Calu3 (cell line): ENCODE measurements around the gene AAMP. TPM values are rescaled to one million over a fixed set of nuclear protein-coding genes. Genes with fewer than 3 reads are reported as not detected.

ENCODE experiments used
- BruUV-seq: library from RNA; stranded (reverse); fragments of 400-500 nt; replicated peaks from 2 replicates; lab custom pipeline; 2021; lab: Mats Ljungman, UMichigan
- CTCF ChIA-PET: fragments of 300-600 bp; sonication (Branson Sonifier 250); formaldehyde crosslinking; loops from one replicate; lab custom pipeline; 2022; ENCODE audit warnings: antibody characterized with exemption; lab: Charles Lee
- DNase-seq: peaks from one replicate; pipeline ENCODE4 v3.0.0; 2022
- H3K27ac Mint-ChIP-seq: one replicate; pipeline ENCODE4 v1.8.0; 2022; ENCODE audit warnings: mixed read lengths; ENCODE audit not compliant: unreplicated experiment
- H3K27me3 Mint-ChIP-seq: one replicate; pipeline ENCODE4 v1.8.0; 2022; ENCODE audit warnings: mixed read lengths; ENCODE audit not compliant: unreplicated experiment
- H3K36me3 Mint-ChIP-seq: one replicate; pipeline ENCODE4 v1.8.0; 2022; ENCODE audit warnings: mild to moderate bottlenecking, moderate library complexity, mixed read lengths; ENCODE audit not compliant: insufficient read depth, unreplicated experiment
- H3K4me1 Mint-ChIP-seq: one replicate; pipeline ENCODE4 v1.8.0; 2022; ENCODE audit warnings: mild to moderate bottlenecking, low read depth, mixed read lengths; ENCODE audit not compliant: unreplicated experiment
- H3K4me3 Mint-ChIP-seq: one replicate; pipeline ENCODE4 v1.8.0; 2022; ENCODE audit warnings: mild to moderate bottlenecking, low read depth, moderate library complexity, mixed read lengths; ENCODE audit not compliant: unreplicated experiment
- H3K9me3 Mint-ChIP-seq: one replicate; pipeline ENCODE4 v1.8.0; 2022; ENCODE audit warnings: low read depth, mixed read lengths; ENCODE audit not compliant: unreplicated experiment
- CTCF ChIP-seq: fragments of 200-600 bp; IDR thresholded peaks from one replicate; pipeline ENCODE4 v1.8.0; 2022; ENCODE audit warnings: antibody characterized with exemption; ENCODE audit not compliant: unreplicated experiment
- intact Hi-C: fragments of 100-400 bp; cut with micrococcal nuclease; formaldehyde crosslinking; loops from one replicate; pipeline ENCODE4 v1.10.0; 2022; ENCODE audit not compliant: unreplicated experiment
- total RNA-seq: library from RNA; stranded (reverse); gene quantifications from 2 replicates; pipeline ENCODE4 v1.2.3, GENCODE V29; 2022

AAMP gene
- total RNA-seq, 1 experiment from 2014 or later = 102 TPM

GRCh38 chr2:218256612-218257350, 13.2 kb downstream of the AAMP start:
- no peak overlapping the region for H3K4me3 Mint-ChIP-seq
- no peak for TF ChIP-seq CTCF
- no peaks in the 10 kb centered on the region for H3K9me3 Mint-ChIP-seq
- BruUV-seq = no TSS peak
- H3K27me3 Mint-ChIP-seq = no peaks in the 10 kb centered on the region
- H3K27ac Mint-ChIP-seq = no peak overlapping the region
- DNase-seq = no peak
- H3K36me3 Mint-ChIP-seq = peaks cover 75% of the 10 kb centered on the region
- intact Hi-C loops = no loop called here
- CTCF ChIA-PET = interaction anchor here (1.1 kb wide), 1 partner anchor 100 kb away, joined by 3 read pairs; the partner anchor contains the start of gene CATIP
- peaks cover 19% of the 10 kb centered on the region for H3K4me1 Mint-ChIP-seq

GRCh38 chr2:218255446-218255845, 14.5 kb downstream of the AAMP start:
- BruUV-seq = no TSS peak
- TF ChIP-seq CTCF = no peak
- no peak for DNase-seq

GRCh38 chr2:218253232-218253625, 16.7 kb downstream of the AAMP start:
- no peaks in the 10 kb centered on the region for H3K9me3 Mint-ChIP-seq
- intact Hi-C loops = no loop called here
- no peak overlapping the region for H3K27ac Mint-ChIP-seq
- CTCF ChIA-PET = interaction anchor here (0.5 kb wide), 1 partner anchor 15 kb away, joined by 3 read pairs; no protein-coding TSS in a partner anchor
- H3K36me3 Mint-ChIP-seq = peaks cover 94% of the 10 kb centered on the region
- no peaks in the 10 kb centered on the region for H3K27me3 Mint-ChIP-seq
- no peak overlapping the region for H3K4me3 Mint-ChIP-seq
- H3K4me1 Mint-ChIP-seq = no peaks in the 10 kb centered on the region
- TF ChIP-seq CTCF = no peak
- no TSS peak for BruUV-seq
- DNase-seq = no peak

More at GRCh38 chr2:218255446-218255845, 14.5 kb downstream of the AAMP start:
- CTCF ChIA-PET = no interaction called here
- no peak overlapping the region for H3K4me3 Mint-ChIP-seq
- H3K27me3 Mint-ChIP-seq = no peaks in the 10 kb centered on the region
- peaks cover 86% of the 10 kb centered on the region for H3K36me3 Mint-ChIP-seq
- no peaks in the 10 kb centered on the region for H3K9me3 Mint-ChIP-seq
- H3K27ac Mint-ChIP-seq = no peak overlapping the region
- intact Hi-C loops = no loop called here
- H3K4me1 Mint-ChIP-seq = peaks cover 7% of the 10 kb centered on the region

- Mint-ChIP-seq H3K27me3 (no peaks in the 10 kb centered on the region), H3K9me3 (no peaks in the 10 kb centered on the region), H3K4me1 (no peaks in the 10 kb centered on the region), H3K27ac (no peak overlapping the region), H3K36me3 (peaks cover 96% of the 10 kb centered on the region), H3K4me3 (no peak overlapping the region)
- CTCF ChIA-PET = interaction anchor here (0.5 kb wide), 1 partner anchor 14 kb away, joined by 3 read pairs; no protein-coding TSS in a partner anchor
- no TSS peak for BruUV-seq
- no peak for TF ChIP-seq CTCF
- DNase-seq = no peak
- intact Hi-C loops = no loop called here
These were observed 17.3 kb downstream of the AAMP start for GRCh38 chr2:218252509-218253231.
